ENCODE data around the gene FTO.
A peak's percentile ranks its signal among the peaks of the same experiment; 100 is the strongest.

FTO gene

GRCh38 chr16:53924331-53925106, 220.6 kb downstream of the FTO start:
- no peak for TF ChIP-seq ZFX (IDR thresholded peaks at IDR 0.05; ENCODE audit: borderline replicate concordance)

GRCh38 chr16:53925107-53925410, 221.1 kb downstream of the FTO start:
- TF ChIP-seq ZFX (IDR thresholded peaks at IDR 0.05; ENCODE audit: borderline replicate concordance) (no peak), CTCF (IDR thresholded peaks at IDR 0.05) (no peak)
- H3K27ac ChIP-seq = no peak overlapping the region

More at GRCh38 chr16:53924331-53925106, 220.6 kb downstream of the FTO start:
- H3K27ac ChIP-seq = no peak overlapping the region

GRCh38 chr16:53925526-53925925, 221.6 kb downstream of the FTO start:
- H3K27ac ChIP-seq = no peak overlapping the region
- TF ChIP-seq CTCF (IDR thresholded peaks at IDR 0.05) (no peak), ZFX (IDR thresholded peaks at IDR 0.05; ENCODE audit: borderline replicate concordance) (no peak)

- H3K27ac ChIP-seq = no peak overlapping the region
- TF ChIP-seq CTCF (IDR thresholded peaks at IDR 0.05) = no peak
- no peak for TF ChIP-seq ZFX (IDR thresholded peaks at IDR 0.05; ENCODE audit: borderline replicate concordance)
These were observed 222.3 kb downstream of the FTO start for GRCh38 chr16:53926209-53926608.

- H3K27ac ChIP-seq = peak overlapping the region; percentile 69
- TF ChIP-seq CTCF (IDR thresholded peaks at IDR 0.05) (no peak), ZFX (IDR thresholded peaks at IDR 0.05; ENCODE audit: borderline replicate concordance) (no peak)
These were observed 229.0 kb downstream of the FTO start for GRCh38 chr16:53932975-53933374.

- TF ChIP-seq CTCF (IDR thresholded peaks at IDR 0.05) = no peak
- TF ChIP-seq ZFX (IDR thresholded peaks at IDR 0.05; ENCODE audit: borderline replicate concordance) = no peak
- H3K27ac ChIP-seq = peak overlapping the region; percentile 69
These were observed 229.5 kb downstream of the FTO start for GRCh38 chr16:53933407-53933806.

- peak overlapping the region; percentile 69; the same call in 1 of the 2 replicates for H3K27ac ChIP-seq
- TF ChIP-seq CTCF (IDR thresholded peaks at IDR 0.05) (no peak), ZFX (IDR thresholded peaks at IDR 0.05; ENCODE audit: borderline replicate concordance) (no peak)
These were observed 232.1 kb downstream of the FTO start for GRCh38 chr16:53936052-53936451.

- no peak overlapping the region; the same call in 1 of the 2 replicates for H3K27ac ChIP-seq
- TF ChIP-seq ZFX (IDR thresholded peaks at IDR 0.05; ENCODE audit: borderline replicate concordance) (no peak), CTCF (IDR thresholded peaks at IDR 0.05) (no peak)
These were observed 232.6 kb downstream of the FTO start for GRCh38 chr16:53936529-53936928.
